Measurements from ENCODE around the gene C19orf73. TPM values are rescaled to one million over a fixed set of nuclear protein-coding genes. Genes with fewer than 3 reads are reported as not detected.

The C19orf73 gene
- total and polyA plus RNA-seq, 9 of the 15 experiments (the other 6 are each of a cell fraction or from before 2014, with no cell fraction given), result 0.08 to 7.4 (median 1.4) TPM

DNA sequence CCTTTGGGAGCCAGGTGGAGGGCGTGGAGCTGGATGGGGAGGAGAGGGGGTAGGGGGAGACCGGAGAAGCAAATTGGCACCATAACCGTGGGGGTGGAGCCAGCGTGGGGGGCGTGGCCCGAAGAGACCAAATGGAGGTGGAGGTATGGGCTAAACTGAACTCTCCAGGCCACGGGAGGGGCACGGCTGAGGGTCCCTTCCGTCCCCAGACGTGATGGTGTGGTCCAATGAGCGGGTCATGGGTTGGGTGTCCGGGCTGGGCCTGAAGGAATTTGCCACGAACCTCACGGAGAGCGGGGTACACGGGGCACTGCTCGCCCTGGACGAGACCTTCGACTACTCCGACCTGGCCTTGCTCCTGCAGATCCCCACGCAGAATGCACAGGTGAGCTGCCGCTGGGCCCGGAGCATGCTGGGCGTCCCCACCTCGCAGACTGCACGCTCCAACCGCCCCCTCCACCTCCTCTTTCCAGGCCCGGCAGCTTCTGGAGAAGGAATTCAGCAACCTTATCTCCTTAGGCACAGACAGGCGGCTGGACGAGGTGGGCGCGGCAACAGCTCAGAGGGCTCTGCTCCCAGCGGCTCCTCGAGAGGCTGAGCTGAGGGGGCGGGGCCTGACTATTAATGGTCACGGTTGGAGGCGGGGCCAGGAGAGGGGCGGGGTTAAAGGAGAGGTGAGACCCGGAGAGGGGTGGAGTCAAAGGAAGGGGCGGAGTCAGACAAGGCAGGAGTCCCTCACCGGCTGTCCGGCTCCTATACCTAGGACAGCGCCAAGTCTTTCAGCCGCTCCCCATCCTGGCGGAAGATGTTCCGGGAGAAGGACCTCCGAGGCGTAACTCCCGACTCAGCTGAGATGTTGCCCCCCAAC is 30.1 kb upstream of the C19orf73 start (continued):
- peak; percentile 20; the same call in 1 of the 2 replicates for TF ChIP-seq CREB1 (IDR thresholded peaks at IDR 0.05)
- TF ChIP-seq CREB1 (CRISPR knock-in tag; IDR thresholded peaks at IDR 0.05), result peak; percentile 18; the same call in 1 of the 2 replicates
- peak; percentile 16; the same call in 1 of the 2 replicates for TF ChIP-seq NCOR1 (IDR thresholded peaks at IDR 0.05)
- TF ChIP-seq ZNF644 (tag; IDR thresholded peaks at IDR 0.05; ENCODE audit: low read depth), result no peak
- TF ChIP-seq, protein P1, sequence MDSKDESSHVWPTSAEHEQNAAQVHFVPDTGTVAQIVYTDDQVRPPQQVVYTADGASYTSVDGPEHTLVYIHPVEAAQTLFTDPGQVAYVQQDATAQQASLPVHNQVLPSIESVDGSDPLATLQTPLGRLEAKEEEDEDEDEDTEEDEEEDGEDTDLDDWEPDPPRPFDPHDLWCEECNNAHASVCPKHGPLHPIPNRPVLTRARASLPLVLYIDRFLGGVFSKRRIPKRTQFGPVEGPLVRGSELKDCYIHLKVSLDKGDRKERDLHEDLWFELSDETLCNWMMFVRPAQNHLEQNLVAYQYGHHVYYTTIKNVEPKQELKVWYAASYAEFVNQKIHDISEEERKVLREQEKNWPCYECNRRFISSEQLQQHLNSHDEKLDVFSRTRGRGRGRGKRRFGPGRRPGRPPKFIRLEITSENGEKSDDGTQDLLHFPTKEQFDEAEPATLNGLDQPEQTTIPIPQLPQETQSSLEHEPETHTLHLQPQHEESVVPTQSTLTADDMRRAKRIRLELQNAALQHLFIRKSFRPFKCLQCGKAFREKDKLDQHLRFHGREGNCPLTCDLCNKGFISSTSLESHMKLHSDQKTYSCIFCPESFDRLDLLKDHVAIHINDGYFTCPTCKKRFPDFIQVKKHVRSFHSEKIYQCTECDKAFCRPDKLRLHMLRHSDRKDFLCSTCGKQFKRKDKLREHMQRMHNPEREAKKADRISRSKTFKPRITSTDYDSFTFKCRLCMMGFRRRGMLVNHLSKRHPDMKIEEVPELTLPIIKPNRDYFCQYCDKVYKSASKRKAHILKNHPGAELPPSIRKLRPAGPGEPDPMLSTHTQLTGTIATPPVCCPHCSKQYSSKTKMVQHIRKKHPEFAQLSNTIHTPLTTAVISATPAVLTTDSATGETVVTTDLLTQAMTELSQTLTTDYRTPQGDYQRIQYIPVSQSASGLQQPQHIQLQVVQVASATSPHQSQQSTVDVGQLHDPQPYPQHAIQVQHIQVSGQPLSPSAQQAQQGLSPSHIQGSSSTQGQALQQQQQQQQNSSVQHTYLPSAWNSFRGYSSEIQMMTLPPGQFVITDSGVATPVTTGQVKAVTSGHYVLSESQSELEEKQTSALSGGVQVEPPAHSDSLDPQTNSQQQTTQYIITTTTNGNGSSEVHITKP (IDR thresholded peaks at IDR 0.05; ENCODE audit: partially characterized antibody), result peak; percentile 98
- TF ChIP-seq, protein P2, sequence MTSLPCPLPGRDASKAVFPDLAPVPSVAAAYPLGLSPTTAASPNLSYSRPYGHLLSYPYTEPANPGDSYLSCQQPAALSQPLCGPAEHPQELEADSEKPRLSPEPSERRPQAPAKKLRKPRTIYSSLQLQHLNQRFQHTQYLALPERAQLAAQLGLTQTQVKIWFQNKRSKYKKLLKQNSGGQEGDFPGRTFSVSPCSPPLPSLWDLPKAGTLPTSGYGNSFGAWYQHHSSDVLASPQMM (CRISPR knock-in tag; IDR thresholded peaks at IDR 0.05), result no peak
- TF ChIP-seq TAF1 (IDR thresholded peaks at IDR 0.05; ENCODE audit: control insufficient read depth, extremely low read depth, insufficient read depth, low read length, severe bottlenecking), result peak; percentile 67
- no peak for TF ChIP-seq EP400 (IDR thresholded peaks at IDR 0.05)
- TF ChIP-seq FOSL1 (tag; conservative IDR thresholded peaks at IDR 0.05), result no peak
- TF ChIP-seq ZC3H11A (IDR thresholded peaks at IDR 0.05; ENCODE audit: low read depth, low read length), result no peak
- no peak for TF ChIP-seq POLR2B (IDR thresholded peaks at IDR 0.05; ENCODE audit: low read depth, partially characterized antibody)
- TF ChIP-seq, protein P3, sequence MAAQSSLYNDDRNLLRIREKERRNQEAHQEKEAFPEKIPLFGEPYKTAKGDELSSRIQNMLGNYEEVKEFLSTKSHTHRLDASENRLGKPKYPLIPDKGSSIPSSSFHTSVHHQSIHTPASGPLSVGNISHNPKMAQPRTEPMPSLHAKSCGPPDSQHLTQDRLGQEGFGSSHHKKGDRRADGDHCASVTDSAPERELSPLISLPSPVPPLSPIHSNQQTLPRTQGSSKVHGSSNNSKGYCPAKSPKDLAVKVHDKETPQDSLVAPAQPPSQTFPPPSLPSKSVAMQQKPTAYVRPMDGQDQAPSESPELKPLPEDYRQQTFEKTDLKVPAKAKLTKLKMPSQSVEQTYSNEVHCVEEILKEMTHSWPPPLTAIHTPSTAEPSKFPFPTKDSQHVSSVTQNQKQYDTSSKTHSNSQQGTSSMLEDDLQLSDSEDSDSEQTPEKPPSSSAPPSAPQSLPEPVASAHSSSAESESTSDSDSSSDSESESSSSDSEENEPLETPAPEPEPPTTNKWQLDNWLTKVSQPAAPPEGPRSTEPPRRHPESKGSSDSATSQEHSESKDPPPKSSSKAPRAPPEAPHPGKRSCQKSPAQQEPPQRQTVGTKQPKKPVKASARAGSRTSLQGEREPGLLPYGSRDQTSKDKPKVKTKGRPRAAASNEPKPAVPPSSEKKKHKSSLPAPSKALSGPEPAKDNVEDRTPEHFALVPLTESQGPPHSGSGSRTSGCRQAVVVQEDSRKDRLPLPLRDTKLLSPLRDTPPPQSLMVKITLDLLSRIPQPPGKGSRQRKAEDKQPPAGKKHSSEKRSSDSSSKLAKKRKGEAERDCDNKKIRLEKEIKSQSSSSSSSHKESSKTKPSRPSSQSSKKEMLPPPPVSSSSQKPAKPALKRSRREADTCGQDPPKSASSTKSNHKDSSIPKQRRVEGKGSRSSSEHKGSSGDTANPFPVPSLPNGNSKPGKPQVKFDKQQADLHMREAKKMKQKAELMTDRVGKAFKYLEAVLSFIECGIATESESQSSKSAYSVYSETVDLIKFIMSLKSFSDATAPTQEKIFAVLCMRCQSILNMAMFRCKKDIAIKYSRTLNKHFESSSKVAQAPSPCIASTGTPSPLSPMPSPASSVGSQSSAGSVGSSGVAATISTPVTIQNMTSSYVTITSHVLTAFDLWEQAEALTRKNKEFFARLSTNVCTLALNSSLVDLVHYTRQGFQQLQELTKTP (IDR thresholded peaks at IDR 0.05; ENCODE audit: low read depth in 1 of 2, partially characterized antibody in 2 of 2), result no peak
- TF ChIP-seq, protein P4, sequence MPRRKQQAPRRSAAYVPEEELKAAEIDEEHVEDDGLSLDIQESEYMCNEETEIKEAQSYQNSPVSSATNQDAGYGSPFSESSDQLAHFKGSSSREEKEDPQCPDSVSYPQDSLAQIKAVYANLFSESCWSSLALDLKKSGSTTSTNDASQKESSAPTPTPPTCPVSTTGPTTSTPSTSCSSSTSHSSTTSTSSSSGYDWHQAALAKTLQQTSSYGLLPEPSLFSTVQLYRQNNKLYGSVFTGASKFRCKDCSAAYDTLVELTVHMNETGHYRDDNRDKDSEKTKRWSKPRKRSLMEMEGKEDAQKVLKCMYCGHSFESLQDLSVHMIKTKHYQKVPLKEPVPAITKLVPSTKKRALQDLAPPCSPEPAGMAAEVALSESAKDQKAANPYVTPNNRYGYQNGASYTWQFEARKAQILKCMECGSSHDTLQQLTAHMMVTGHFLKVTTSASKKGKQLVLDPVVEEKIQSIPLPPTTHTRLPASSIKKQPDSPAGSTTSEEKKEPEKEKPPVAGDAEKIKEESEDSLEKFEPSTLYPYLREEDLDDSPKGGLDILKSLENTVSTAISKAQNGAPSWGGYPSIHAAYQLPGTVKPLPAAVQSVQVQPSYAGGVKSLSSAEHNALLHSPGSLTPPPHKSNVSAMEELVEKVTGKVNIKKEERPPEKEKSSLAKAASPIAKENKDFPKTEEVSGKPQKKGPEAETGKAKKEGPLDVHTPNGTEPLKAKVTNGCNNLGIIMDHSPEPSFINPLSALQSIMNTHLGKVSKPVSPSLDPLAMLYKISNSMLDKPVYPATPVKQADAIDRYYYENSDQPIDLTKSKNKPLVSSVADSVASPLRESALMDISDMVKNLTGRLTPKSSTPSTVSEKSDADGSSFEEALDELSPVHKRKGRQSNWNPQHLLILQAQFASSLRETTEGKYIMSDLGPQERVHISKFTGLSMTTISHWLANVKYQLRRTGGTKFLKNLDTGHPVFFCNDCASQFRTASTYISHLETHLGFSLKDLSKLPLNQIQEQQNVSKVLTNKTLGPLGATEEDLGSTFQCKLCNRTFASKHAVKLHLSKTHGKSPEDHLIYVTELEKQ (CRISPR knock-in tag; IDR thresholded peaks at IDR 0.05), result no peak
- TF ChIP-seq ZNF668 (CRISPR knock-in tag; IDR thresholded peaks at IDR 0.05), result no peak
- no peak for TF ChIP-seq TRIM28 (IDR thresholded peaks at IDR 0.05)

All from K562 (cell line).